Tibial artery (tissue), 4 donors: ENCODE results near the gene SART3.

Source experiments
- DNase-seq, 2 donors: peaks; one replicate each; pipeline ENCODE4 v3.0.0-alpha.2; 2019
- H3K27ac ChIP-seq, 2 donors: fragments of 200-600 bp; sonication (generic) in 1 of 2; 1 replicate in 1 of 2; 2 replicates in 1 of 2; pipeline ENCODE4 v1.5.1; 2018 to 2019; ENCODE audit warnings: mild to moderate bottlenecking in 1 of 2
- H3K27me3 ChIP-seq, 2 donors: fragments of 200-600 bp; sonication (generic) in 1 of 2; one replicate each; pipeline versions ENCODE4 v1.5.1 to v1.6.0; 2016 to 2019
- H3K36me3 ChIP-seq, 3 donors: fragments of 200-600 bp; sonication (generic) in 2 of 3; one replicate each; pipeline ENCODE4 v1.5.1; 2016 to 2019; ENCODE audit warnings: mild to moderate bottlenecking in 2 of 3
- H3K4me1 ChIP-seq, 4 donors: fragments of 200-600 bp; sonication (generic) in 2 of 4; 1 replicate in 3 of 4; 2 replicates in 1 of 4; pipeline ENCODE4 v1.5.1; 2016 to 2019
- H3K4me3 ChIP-seq, 2 donors: fragments of 200-600 bp; sonication (generic) in 1 of 2; 1 replicate in 1 of 2; 2 replicates in 1 of 2; pipeline ENCODE4 v1.5.1; 2018 to 2019; ENCODE audit warnings: mild to moderate bottlenecking in 2 of 2
- H3K9me3 ChIP-seq, 3 donors: fragments of 200-600 bp; sonication (generic) in 1 of 3; one replicate each; pipeline ENCODE4 v1.5.1; 2016 to 2019
- CTCF ChIP-seq, 2 experiments: fragments of 200-600 bp in 1 of 2; fragments of 450-650 bp in 1 of 2; IDR thresholded peaks; one replicate each; pipeline ENCODE4 v1.5.1; 2017 to 2019; ENCODE audit warnings: antibody characterized with exemption in 2 of 2, mild to moderate bottlenecking in 1 of 2, moderate library complexity in 1 of 2
- intact Hi-C: fragments of 100-400 bp; cut with DNase I; formaldehyde crosslinking; loops from one replicate; pipeline ENCODE4 v1.15.0; 2023; ENCODE audit warnings: low total_unique reads

Gene SART3

DNA sequence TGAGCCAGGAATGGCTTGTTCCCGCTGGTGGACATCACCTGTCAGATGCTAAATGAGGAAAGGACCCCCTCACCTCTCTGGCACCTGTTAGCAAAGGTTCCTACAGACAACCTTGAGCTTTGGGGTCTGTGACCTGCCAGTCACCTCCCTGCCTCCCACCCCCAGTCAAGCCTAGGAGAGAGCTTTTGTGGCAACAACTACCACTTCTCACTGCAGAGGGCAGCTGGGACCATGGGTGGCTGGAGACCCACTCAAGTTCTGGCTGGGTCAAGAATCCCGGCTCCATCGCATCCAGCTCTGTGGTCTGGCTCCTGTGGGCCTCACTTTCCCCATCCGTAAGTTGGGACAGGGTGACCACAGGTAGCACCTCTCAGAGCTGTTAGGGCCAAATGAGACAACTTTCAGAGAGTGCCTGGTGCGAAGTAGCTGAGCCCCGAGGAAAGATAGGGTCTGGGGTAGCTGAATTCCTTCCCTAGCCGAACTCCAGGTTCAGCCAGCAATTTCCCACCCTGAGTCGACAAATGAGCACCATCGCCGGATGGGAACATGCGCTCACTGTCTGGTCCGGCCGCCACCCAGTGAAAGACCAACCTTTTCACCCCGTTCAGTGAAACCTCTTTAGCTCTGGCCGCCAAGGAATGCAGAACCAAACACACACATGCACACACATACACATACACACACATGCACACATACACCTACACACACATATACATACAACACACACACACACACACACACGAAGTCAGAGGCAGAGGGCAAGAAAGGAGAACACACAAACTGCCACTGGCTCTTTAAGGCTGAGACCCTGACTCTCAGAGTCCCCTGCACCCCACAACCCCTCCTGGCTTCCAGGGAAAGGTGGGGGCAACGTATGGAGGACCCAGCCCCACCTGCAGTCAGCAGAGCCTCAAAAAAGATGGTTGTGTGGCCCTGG lies 35.0 kb upstream of the SART3 start:
- Histone ChIP-seq H3K27me3 (peaks cover 0 to 20% of the 10 kb centered on the region in 2 donors), H3K9me3 (no peaks in the 10 kb centered on the region), H3K4me1 (no peaks in the 10 kb centered on the region), H3K36me3 (no peaks in the 10 kb centered on the region), H3K27ac (no peak overlapping the region), H3K4me3 (no peak overlapping the region)
- intact Hi-C loops = no loop called here
- no peak for TF ChIP-seq CTCF (IDR thresholded peaks at IDR 0.05)
- no peak for DNase-seq

DNA sequence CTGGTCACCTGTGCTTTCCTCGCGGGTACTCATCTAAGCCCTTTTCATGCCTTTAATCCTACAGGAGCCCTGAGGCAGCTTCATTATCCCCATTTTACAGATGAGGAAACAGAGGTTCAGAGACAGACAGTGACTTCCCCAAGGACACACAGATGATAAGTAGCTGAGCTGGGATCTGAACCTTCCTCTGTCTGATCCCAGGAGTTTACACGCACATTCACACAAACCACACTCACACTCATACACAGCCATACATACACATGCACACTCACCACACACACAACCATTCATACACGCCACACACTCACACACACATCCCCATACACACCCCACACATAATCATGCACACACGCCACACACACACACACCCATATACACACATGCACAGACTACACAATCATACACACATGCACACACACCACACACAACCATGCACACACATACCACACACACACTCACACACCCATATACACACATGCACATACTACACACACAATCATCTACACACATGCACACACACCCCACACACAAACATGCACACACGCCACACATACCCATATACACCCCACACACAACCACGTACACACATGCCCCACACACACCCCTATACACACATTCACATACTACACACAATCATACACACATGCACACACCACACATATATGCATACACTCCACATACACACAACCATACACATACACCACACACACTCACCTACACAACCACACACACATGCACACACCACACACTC lies 34.2 kb upstream of the SART3 start:
- intact Hi-C loops = no loop called here
- no peak overlapping the region for H3K27ac ChIP-seq
- no peak for DNase-seq
- H3K36me3 ChIP-seq = no peaks in the 10 kb centered on the region
- H3K27me3 ChIP-seq = peaks cover 0 to 21% of the 10 kb centered on the region in 2 donors
- no peak for TF ChIP-seq CTCF (IDR thresholded peaks at IDR 0.05)
- no peaks in the 10 kb centered on the region for H3K9me3 ChIP-seq
- no peaks in the 10 kb centered on the region for H3K4me1 ChIP-seq
- no peak overlapping the region for H3K4me3 ChIP-seq

DNA sequence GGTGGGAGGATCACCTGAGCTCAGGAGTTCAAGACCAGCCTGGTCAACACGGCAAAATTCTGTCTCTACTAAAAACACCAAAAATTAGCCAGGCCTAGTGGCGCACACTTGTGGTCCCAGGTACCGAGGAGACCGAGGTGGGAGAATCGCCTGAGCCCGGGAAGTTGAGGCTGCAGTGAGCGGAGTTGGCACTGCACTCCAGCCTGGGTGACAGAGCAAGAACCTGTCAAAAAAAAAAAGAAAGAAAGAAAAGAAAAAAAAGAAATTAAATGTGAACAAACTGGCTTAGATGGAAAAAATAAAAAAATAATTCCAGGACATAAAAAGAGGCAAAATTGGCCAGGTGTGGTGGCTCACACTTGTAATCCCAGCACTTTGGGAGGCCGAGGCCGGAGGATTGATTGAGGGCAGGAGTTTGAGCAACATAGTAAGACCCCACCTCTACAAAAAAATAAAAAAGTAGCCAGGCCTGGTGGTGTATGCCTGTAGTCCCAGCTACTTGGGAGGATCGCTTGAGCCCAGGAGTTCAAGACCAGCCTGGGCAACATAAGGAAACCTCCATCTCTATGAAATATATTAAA lies 33.4 kb upstream of the SART3 start:
- no peak overlapping the region for H3K4me3 ChIP-seq
- H3K9me3 ChIP-seq = no peaks in the 10 kb centered on the region
- no peak for TF ChIP-seq CTCF (IDR thresholded peaks at IDR 0.05)
- no peaks in the 10 kb centered on the region for H3K4me1 ChIP-seq
- no peaks in the 10 kb centered on the region for H3K36me3 ChIP-seq
- H3K27ac ChIP-seq = no peak overlapping the region
- H3K27me3 ChIP-seq = peaks cover 0 to 26% of the 10 kb centered on the region in 2 donors
- intact Hi-C loops = no loop called here
- no peak for DNase-seq

- Histone ChIP-seq H3K36me3 (no peaks in the 10 kb centered on the region), H3K27ac (no peak overlapping the region), H3K4me3 (no peak overlapping the region), H3K4me1 (no peaks in the 10 kb centered on the region), H3K9me3 (no peaks in the 10 kb centered on the region), H3K27me3 (peaks cover 0 to 21% of the 10 kb centered on the region in 2 donors)
- TF ChIP-seq CTCF (IDR thresholded peaks at IDR 0.05) = no peak
- intact Hi-C loops = no loop called here
- DNase-seq = no peak
These were observed 31.3 kb upstream of the SART3 start for GRCh38 chr12:108592033-108592909.
